H1 (cell line): Measurements from ENCODE around the gene MYPN. TPM values are rescaled to one million over a fixed set of nuclear protein-coding genes. Genes with fewer than 3 reads are reported as not detected.

Experiments used
- CTCF ChIA-PET: fragments of 300-600 bp; sonication (Branson Sonifier 250); formaldehyde crosslinking; loops from one replicate; lab custom pipeline; 2021; ENCODE audit not compliant: partially characterized antibody; lab: Charles Lee
- POLR2A ChIA-PET: fragments of 300-600 bp; sonication (Branson Sonifier 250); formaldehyde crosslinking; loops from one replicate; lab custom pipeline; 2021; ENCODE audit warnings: inconsistent platforms; ENCODE audit not compliant: partially characterized antibody; lab: Charles Lee
- DNase-seq, 2 experiments: peaks; one replicate each; pipeline versions ENCODE4 v3.0.0 to v3.0.0-alpha.2; 2010 to 2022; ENCODE audit warnings: low spot score in 2 of 2, low read depth in 1 of 2, mixed read lengths in 1 of 2
- FAIRE-seq: peaks from 2 replicates; lab custom pipeline; 2011; peaks lifted over from hg19 to GRCh38; lab: Jason Lieb, UNC
- H2AFZ ChIP-seq: 2 replicates; pipeline ENCODE4 v1.8.1; 2012; ENCODE audit warnings: low read length, inconsistent platforms
- H2AK5ac ChIP-seq: 2 replicates; pipeline ENCODE4 v1.6.1; 2013; ENCODE audit warnings: low read depth, low read length
- H2BK120ac ChIP-seq: replicated peaks from 2 replicates; pipeline ENCODE3; 2013; ENCODE audit warnings: low read depth, low read length, inconsistent platforms
- H2BK12ac ChIP-seq: 2 replicates; pipeline ENCODE4 v1.6.1; 2013; ENCODE audit warnings: low read depth, low read length
- H2BK15ac ChIP-seq: 2 replicates; pipeline ENCODE4 v1.6.1; 2013; ENCODE audit warnings: low read length
- H2BK20ac ChIP-seq: 2 replicates; pipeline ENCODE4 v1.6.1; 2013; ENCODE audit warnings: low read length
- H2BK5ac ChIP-seq: 2 replicates; pipeline ENCODE4 v1.6.1; 2013; ENCODE audit warnings: low read depth, low read length
- H3K14ac ChIP-seq: 2 replicates; pipeline ENCODE4 v1.6.1; 2013; ENCODE audit warnings: inconsistent platforms; ENCODE audit not compliant: insufficient read length
- H3K18ac ChIP-seq: 2 replicates; pipeline ENCODE4 v1.6.1; 2013; ENCODE audit warnings: low read length; ENCODE audit errors: extremely low read depth
- H3K23ac ChIP-seq: 2 replicates; pipeline ENCODE4 v1.6.1; 2013; ENCODE audit warnings: inconsistent platforms; ENCODE audit not compliant: insufficient read length
- H3K23me2 ChIP-seq: 2 replicates; pipeline ENCODE4 v1.6.1; 2013; ENCODE audit warnings: low read depth, low read length
- H3K27ac ChIP-seq: 2 replicates; pipeline ENCODE4 v1.6.1; 2011; ENCODE audit warnings: low read depth, low read length, inconsistent platforms
- H3K27me3 ChIP-seq, 4 experiments: replicated peaks in 1 of 4; 1 replicate in 1 of 4; 2 replicates in 3 of 4; pipeline versions ENCODE4 v1.6.1 to v1.8.1; 2011 to 2013; ENCODE audit warnings: low read length in 3 of 4, mild to moderate bottlenecking in 3 of 4, inconsistent platforms in 2 of 4, mixed read lengths in 2 of 4, moderate library complexity in 1 of 4; ENCODE audit not compliant: control insufficient read depth in 3 of 4, insufficient read depth in 3 of 4; ENCODE audit errors: extremely low read depth in 1 of 4
- H3K36me3 ChIP-seq, 4 experiments: 2 replicates each; pipeline versions ENCODE4 v1.6.1 to v1.8.1; 2011 to 2013; ENCODE audit warnings: mild to moderate bottlenecking in 4 of 4, low read length in 3 of 4, moderate library complexity in 2 of 4, control low read depth in 1 of 4, inconsistent platforms in 1 of 4; ENCODE audit not compliant: insufficient read depth in 4 of 4, control insufficient read depth in 2 of 4
- H3K4ac ChIP-seq: replicated peaks from 2 replicates; pipeline ENCODE3; 2013; ENCODE audit warnings: low read length, low read depth, mixed read lengths, inconsistent platforms; ENCODE audit not compliant: insufficient read length
- H3K4me1 ChIP-seq, 4 experiments: replicated peaks in 1 of 4; 1 replicate in 1 of 4; 2 replicates in 3 of 4; pipeline versions ENCODE4 v1.6.1 to v1.8.1; 2011 to 2013; ENCODE audit warnings: low read length in 3 of 4, inconsistent platforms in 2 of 4, mixed read lengths in 1 of 4; ENCODE audit not compliant: insufficient read depth in 4 of 4, control insufficient read depth in 3 of 4
- H3K4me2 ChIP-seq, 2 experiments: 2 replicates each; pipeline versions ENCODE4 v1.6.1 to v1.8.1; 2011 to 2013; ENCODE audit warnings: low read depth in 2 of 2, low read length in 2 of 2, control low read depth in 1 of 2, inconsistent platforms in 1 of 2, mild to moderate bottlenecking in 1 of 2; ENCODE audit not compliant: insufficient read depth in 1 of 2
- H3K4me3 ChIP-seq, 4 experiments: fragments of 200-600, 300-600 bp in 1 of 4; sonication (generic), shearing (Covaris generic), sonication (Bioruptor Twin) in 1 of 4; 2 replicates each; pipeline versions ENCODE4 v1.5.1 to v1.8.1; 2011 to 2016; ENCODE audit warnings: low read length in 4 of 4, low read depth in 3 of 4, control low read depth in 2 of 4, inconsistent platforms in 2 of 4, mild to moderate bottlenecking in 2 of 4, mixed read lengths in 1 of 4, moderate library complexity in 1 of 4; ENCODE audit not compliant: insufficient read depth in 2 of 4; ENCODE audit errors: extremely low read depth in 1 of 4
- H3K56ac ChIP-seq: replicated peaks from 2 replicates; pipeline ENCODE3; 2013; ENCODE audit warnings: low read depth, mild to moderate bottlenecking, mixed read lengths, low read length, inconsistent platforms; ENCODE audit not compliant: insufficient read length
- H3K79me1 ChIP-seq: 2 replicates; pipeline ENCODE4 v1.6.1; 2013; ENCODE audit warnings: low read depth, low read length, control low read depth
- H3K79me2 ChIP-seq, 2 experiments: 2 replicates each; pipeline versions ENCODE4 v1.6.1 to v1.8.1; 2012 to 2013; ENCODE audit warnings: low read length in 2 of 2, mild to moderate bottlenecking in 2 of 2, inconsistent platforms in 1 of 2; ENCODE audit not compliant: insufficient read depth in 2 of 2, control insufficient read depth in 1 of 2
- H3K9ac ChIP-seq, 4 experiments: replicated peaks in 1 of 4; 1 replicate in 1 of 4; 2 replicates in 3 of 4; pipeline versions ENCODE4 v1.6.1 to v1.8.1; 2011 to 2013; ENCODE audit warnings: low read depth in 3 of 4, low read length in 3 of 4, control low read depth in 2 of 4, mild to moderate bottlenecking in 2 of 4, moderate library complexity in 2 of 4, inconsistent platforms in 1 of 4; ENCODE audit errors: extremely low read depth in 1 of 4
- H3K9me3 ChIP-seq, 2 experiments: 2 replicates each; pipeline versions ENCODE4 v1.6.1 to v1.8.1; 2012 to 2013; ENCODE audit warnings: mild to moderate bottlenecking in 2 of 2, moderate library complexity in 2 of 2, control low read depth in 1 of 2, inconsistent platforms in 1 of 2, low read depth in 1 of 2, low read length in 1 of 2, mixed read lengths in 1 of 2; ENCODE audit not compliant: insufficient read depth in 2 of 2
- H4K20me1 ChIP-seq, 2 experiments: replicated peaks in 1 of 2; 2 replicates each; pipeline versions ENCODE3 to v1.8.1; 2011 to 2013; ENCODE audit warnings: inconsistent platforms in 2 of 2, low read length in 2 of 2, mild to moderate bottlenecking in 1 of 2; ENCODE audit not compliant: insufficient read depth in 2 of 2, control insufficient read depth in 1 of 2
- H4K5ac ChIP-seq: 2 replicates; pipeline ENCODE4 v1.6.1; 2013; ENCODE audit warnings: low read length, low read depth, mixed read lengths, inconsistent platforms; ENCODE audit not compliant: insufficient read length
- H4K8ac ChIP-seq: 2 replicates; pipeline ENCODE4 v1.8.0; 2013; ENCODE audit warnings: mild to moderate bottlenecking, moderate library complexity, low read length, inconsistent platforms; ENCODE audit not compliant: insufficient read depth; ENCODE audit errors: extremely low read depth
- H4K91ac ChIP-seq: replicated peaks from 2 replicates; pipeline ENCODE3; 2013; ENCODE audit warnings: low read length, mixed read lengths, inconsistent platforms; ENCODE audit not compliant: insufficient read length
- EP300 ChIP-seq, 2 experiments: IDR thresholded peaks; 1 replicate in 1 of 2; 2 replicates in 1 of 2; pipeline ENCODE4 v1.6.1; 2011 to 2012; ENCODE audit warnings: low read depth in 2 of 2, low read length in 2 of 2, mild to moderate bottlenecking in 2 of 2, borderline replicate concordance in 1 of 2, inconsistent platforms in 1 of 2, moderate library complexity in 1 of 2
- GABPA ChIP-seq: IDR thresholded peaks from 2 replicates; pipeline ENCODE4 v1.6.1; 2011; ENCODE audit warnings: mild to moderate bottlenecking, low read length, moderate library complexity, borderline replicate concordance; ENCODE audit not compliant: insufficient read depth
- HDAC2 ChIP-seq, 2 experiments: fragments of 300-600 bp in 1 of 2; sonication (generic) in 1 of 2; IDR thresholded peaks; 2 replicates each; pipeline ENCODE4 v1.6.1; 2011 to 2012; ENCODE audit warnings: low read depth in 2 of 2, low read length in 2 of 2, mild to moderate bottlenecking in 2 of 2, moderate library complexity in 2 of 2, borderline replicate concordance in 1 of 2, inconsistent platforms in 1 of 2
- JUND ChIP-seq: IDR thresholded peaks from 2 replicates; pipeline ENCODE4 v1.6.1; 2011; ENCODE audit warnings: mild to moderate bottlenecking, improper control_type of control experiment, low read length
- MAFK ChIP-seq: IDR thresholded peaks from 2 replicates; pipeline ENCODE4 v1.6.1; 2012; ENCODE audit warnings: low read depth, mild to moderate bottlenecking, improper control_type of control experiment, low read length
- SIX5 ChIP-seq: IDR thresholded peaks from 2 replicates; pipeline ENCODE4 v1.6.1; 2011; ENCODE audit warnings: mild to moderate bottlenecking, low read depth, low read length
- SP1 ChIP-seq: IDR thresholded peaks from 2 replicates; pipeline ENCODE4 v1.6.1; 2011; ENCODE audit warnings: low read depth, low read length
- WGBS, 2 experiments: shearing (Covaris generic) in 1 of 2; methylation state at CpG; one replicate each; pipeline versions ENCODE4 v1.1.6 to v1.1.7; 2013 to 2015; ENCODE audit warnings: low lambda C conversion rate in 2 of 2, mixed read lengths in 2 of 2, inconsistent platforms in 1 of 2, low coverage in 1 of 2, missing lambda C conversion rate in 1 of 2; ENCODE audit not compliant: insufficient replicate concordance in 2 of 2, insufficient coverage in 1 of 2, insufficient read length in 1 of 2; ENCODE audit errors: extremely low coverage in 1 of 2, missing lambda C conversion rate in 1 of 2; 5-methylcytosine and 5-hydroxymethylcytosine counted together
- polyA plus RNA-seq, 7 experiments: library from polyadenylated mRNA; depleted of rRNA in 3 of 7; stranded (reverse) in 5 of 7; unstranded in 2 of 7; fragments of >200 nt in 5 of 7; fragments of 200-250 nt in 2 of 7; gene quantifications; 1 replicate in 5 of 7; 2 replicates in 1 of 7; 4 replicates in 1 of 7; pipeline versions ENCODE4 v1.2.1 to v1.2.3, GENCODE V29; 2011 to 2013; ENCODE audit warnings: missing spikeins in 2 of 7, mixed read lengths in 2 of 7
- total RNA-seq: library from RNA; stranded (reverse); fragmentation: NEBNext Ultra II Directional; extraction: Animal tissue kit (Norgen Biotek cat#: 25700); gene quantifications from 2 replicates; pipeline ENCODE4 v1.2.1, GENCODE V29; 2021
- TF ChIP-seq, protein P1 (sequence below): IDR thresholded peaks from 2 replicates; pipeline ENCODE4 v1.6.1; 2011; ENCODE audit warnings: low read depth, mild to moderate bottlenecking, low read length; ENCODE audit not compliant: insufficient read depth
- TF ChIP-seq, protein P2 (sequence below), 3 experiments: IDR thresholded peaks; 1 replicate in 2 of 3; 2 replicates in 1 of 3; pipeline versions ENCODE4 v1.5.1 to v1.6.1; 2011; ENCODE audit warnings: low read length in 3 of 3, mild to moderate bottlenecking in 3 of 3, inconsistent platforms in 2 of 3, low read depth in 1 of 3, moderate library complexity in 1 of 3; ENCODE audit not compliant: insufficient read depth in 1 of 3; ENCODE audit errors: control extremely low read depth in 1 of 3

The MYPN gene
- total and polyA plus RNA-seq, 2 of the 8 experiments (the other 6 are each of a cell fraction or from before 2014, with no cell fraction given) = not detected

DNA sequence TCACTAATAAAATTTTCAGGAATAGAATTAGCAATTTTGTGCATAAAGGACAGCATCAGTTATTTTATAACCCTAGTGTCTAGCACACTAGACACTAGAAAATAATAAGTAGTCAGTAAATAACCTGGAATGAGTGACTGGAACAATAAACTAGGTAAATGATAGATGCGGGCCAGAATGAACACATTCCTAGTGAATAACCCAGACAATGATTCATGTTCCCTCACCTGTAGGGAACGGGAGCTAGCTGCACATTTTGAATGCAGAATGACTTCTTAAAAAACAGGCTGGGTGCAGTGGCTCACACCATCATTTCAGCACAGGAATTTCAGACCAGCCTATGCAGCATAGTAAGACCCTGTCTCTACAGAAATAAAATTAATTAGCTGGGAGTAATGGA is 125.8 kb downstream of the MYPN start:
- Histone ChIP-seq H3K9me3 (no peaks in the 10 kb centered on the region), H3K9ac (no peak overlapping the region), H3K27ac (no peak overlapping the region), H3K4me3 (no peak overlapping the region), H3K14ac (no peak overlapping the region), H3K79me2 (no peaks in the 10 kb centered on the region), H4K8ac (no peak overlapping the region), H3K4me2 (no peak overlapping the region), H2BK15ac (no peak overlapping the region), H3K36me3 (no peaks in the 10 kb centered on the region), H3K4me1 (peaks cover 0 to 5% (median 0%) of the 10 kb centered on the region in 4 experiments; a peak in 3 of 7 replicates), H3K27me3 (peaks cover 0 to 5% (median 3%) of the 10 kb centered on the region in 4 experiments; a peak in 4 of 7 replicates), H4K91ac (no peak overlapping the region), H3K18ac (no peak overlapping the region), H2AK5ac (no peak overlapping the region), H3K4ac (no peak overlapping the region), H2AFZ (no peak overlapping the region), H3K79me1 (no peaks in the 10 kb centered on the region; the same call in 1 of the 2 replicates), H3K56ac (no peak overlapping the region), H4K20me1 (no peaks in the 10 kb centered on the region), H3K23me2 (peaks cover 8% of the 10 kb centered on the region), H2BK120ac (no peak overlapping the region), H3K23ac (no peak overlapping the region), H2BK5ac (no peak overlapping the region), H2BK20ac (no peak overlapping the region), H4K5ac (no peak overlapping the region), H2BK12ac (no peak overlapping the region)
- DNase-seq = no peak
- CTCF ChIA-PET = interaction anchor here (0.9 to 1.8 kb wide), 2 partner anchors 11 to 23 kb away, joined by 3 to 6 read pairs; no protein-coding TSS in a partner anchor
- no peak for FAIRE-seq
- POLR2A ChIA-PET = interaction anchor here (1.5 kb wide), 1 partner anchor 98 kb away, joined by 3 read pairs; the partner anchor contains the start of gene PBLD
- 89% methylated on average over 2 of the region's 2 CpGs; no CpG with 5 or more reads in 1 of the 2 experiments for WGBS, 2 experiments
- no peak for TF ChIP-seq JUND
- TF ChIP-seq, protein P1, sequence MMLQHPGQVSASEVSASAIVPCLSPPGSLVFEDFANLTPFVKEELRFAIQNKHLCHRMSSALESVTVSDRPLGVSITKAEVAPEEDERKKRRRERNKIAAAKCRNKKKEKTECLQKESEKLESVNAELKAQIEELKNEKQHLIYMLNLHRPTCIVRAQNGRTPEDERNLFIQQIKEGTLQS = no peak
- TF ChIP-seq, protein P2, sequence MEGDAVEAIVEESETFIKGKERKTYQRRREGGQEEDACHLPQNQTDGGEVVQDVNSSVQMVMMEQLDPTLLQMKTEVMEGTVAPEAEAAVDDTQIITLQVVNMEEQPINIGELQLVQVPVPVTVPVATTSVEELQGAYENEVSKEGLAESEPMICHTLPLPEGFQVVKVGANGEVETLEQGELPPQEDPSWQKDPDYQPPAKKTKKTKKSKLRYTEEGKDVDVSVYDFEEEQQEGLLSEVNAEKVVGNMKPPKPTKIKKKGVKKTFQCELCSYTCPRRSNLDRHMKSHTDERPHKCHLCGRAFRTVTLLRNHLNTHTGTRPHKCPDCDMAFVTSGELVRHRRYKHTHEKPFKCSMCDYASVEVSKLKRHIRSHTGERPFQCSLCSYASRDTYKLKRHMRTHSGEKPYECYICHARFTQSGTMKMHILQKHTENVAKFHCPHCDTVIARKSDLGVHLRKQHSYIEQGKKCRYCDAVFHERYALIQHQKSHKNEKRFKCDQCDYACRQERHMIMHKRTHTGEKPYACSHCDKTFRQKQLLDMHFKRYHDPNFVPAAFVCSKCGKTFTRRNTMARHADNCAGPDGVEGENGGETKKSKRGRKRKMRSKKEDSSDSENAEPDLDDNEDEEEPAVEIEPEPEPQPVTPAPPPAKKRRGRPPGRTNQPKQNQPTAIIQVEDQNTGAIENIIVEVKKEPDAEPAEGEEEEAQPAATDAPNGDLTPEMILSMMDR (IDR thresholded peaks at IDR 0.05; ENCODE audit: control extremely low read depth in 1 of 3, insufficient read depth in 1 of 3, low read depth in 1 of 3, low read length in 3 of 3) = no peak
- TF ChIP-seq SP1 = no peak
- TF ChIP-seq GABPA = no peak
- TF ChIP-seq MAFK = no peak
- no peak for TF ChIP-seq SIX5
- no peak for TF ChIP-seq HDAC2 (IDR thresholded peaks at IDR 0.05; ENCODE audit: borderline replicate concordance in 1 of 2, low read depth in 2 of 2, low read length in 2 of 2)
- TF ChIP-seq EP300 (IDR thresholded peaks at IDR 0.05; ENCODE audit: borderline replicate concordance in 1 of 2, low read depth in 2 of 2, low read length in 2 of 2) = no peak
